CD14-positive monocyte (primary cell): ENCODE measurements around the gene MAP3K19. TPM values are rescaled to one million over a fixed set of nuclear protein-coding genes. Genes with fewer than 3 reads are reported as not detected.

Experiments used
- DNase-seq, 3 donors: peaks; one replicate each; pipeline ENCODE4 v3.0.0-alpha.2; 2011 to 2022
- H2AFZ ChIP-seq: 2 replicates; pipeline ENCODE4 v1.6.0; 2012; ENCODE audit warnings: mild to moderate bottlenecking, low read depth, low read length, inconsistent platforms; ENCODE audit not compliant: insufficient read depth, poor library complexity, severe bottlenecking
- H3K27ac ChIP-seq, 2 donors: 1 replicate in 1 of 2; 2 replicates in 1 of 2; pipeline ENCODE4 v1.5.1; 2012 to 2013; ENCODE audit warnings: low read length in 2 of 2, control low read depth in 1 of 2, inconsistent platforms in 1 of 2, low read depth in 1 of 2, mild to moderate bottlenecking in 1 of 2
- H3K27me3 ChIP-seq, 2 donors: one replicate each; pipeline versions ENCODE4 v1.6.0 to v1.6.1; 2011 to 2013; ENCODE audit warnings: low read length in 2 of 2; ENCODE audit not compliant: control insufficient read depth in 2 of 2, insufficient read depth in 2 of 2
- H3K36me3 ChIP-seq, 2 donors: replicated peaks in 1 of 2; 1 replicate in 1 of 2; 2 replicates in 1 of 2; pipeline versions ENCODE4 v1.5.1 to v1.6.1; 2012 to 2013; ENCODE audit warnings: low read length in 2 of 2, control low read depth in 1 of 2, inconsistent platforms in 1 of 2, mild to moderate bottlenecking in 1 of 2; ENCODE audit not compliant: insufficient read depth in 2 of 2, control insufficient read depth in 1 of 2
- H3K4me1 ChIP-seq, 2 donors: 1 replicate in 1 of 2; 2 replicates in 1 of 2; pipeline versions ENCODE4 v1.5.1 to v1.6.1; 2012 to 2013; ENCODE audit warnings: low read length in 2 of 2, control low read depth in 1 of 2, inconsistent platforms in 1 of 2, mild to moderate bottlenecking in 1 of 2, moderate library complexity in 1 of 2; ENCODE audit not compliant: insufficient read depth in 2 of 2, control insufficient read depth in 1 of 2
- H3K4me2 ChIP-seq: replicated peaks from 2 replicates; pipeline ENCODE3; 2012; ENCODE audit warnings: low read length, moderate library complexity, mild to moderate bottlenecking; ENCODE audit not compliant: poor library complexity, severe bottlenecking; ENCODE audit errors: extremely low read depth
- H3K4me3 ChIP-seq, 3 experiments: fragments of 200-600 bp in 1 of 3; sonication (generic) in 1 of 3; replicated peaks in 1 of 3; 1 replicate in 2 of 3; 2 replicates in 1 of 3; pipeline ENCODE4 v1.5.1; 2011 to 2013; ENCODE audit warnings: low read length in 3 of 3, mild to moderate bottlenecking in 3 of 3, control low read depth in 2 of 3, low read depth in 2 of 3, inconsistent platforms in 1 of 3, moderate library complexity in 1 of 3
- H3K79me2 ChIP-seq: 2 replicates; pipeline ENCODE4 v1.6.0; 2012; ENCODE audit warnings: mild to moderate bottlenecking, control low read depth, inconsistent platforms, low read length, moderate library complexity; ENCODE audit not compliant: insufficient read depth
- H3K9ac ChIP-seq: 2 replicates; pipeline ENCODE4 v1.6.0; 2017; ENCODE audit warnings: low read length, mild to moderate bottlenecking; ENCODE audit not compliant: insufficient read depth, poor library complexity, severe bottlenecking
- H3K9me3 ChIP-seq, 2 donors: replicated peaks in 1 of 2; 1 replicate in 1 of 2; 2 replicates in 1 of 2; pipeline versions ENCODE4 v1.5.1 to v1.6.1; 2012 to 2013; ENCODE audit warnings: low read length in 2 of 2, control low read depth in 1 of 2; ENCODE audit not compliant: control insufficient read depth in 1 of 2, insufficient read depth in 1 of 2
- H4K20me1 ChIP-seq: 2 replicates; pipeline ENCODE4 v1.6.0; 2012; ENCODE audit warnings: mild to moderate bottlenecking, low read length, control low read depth, moderate library complexity; ENCODE audit not compliant: insufficient read depth
- H3K27ac Mint-ChIP-seq, 7 donors: one replicate each; pipeline ENCODE4 v1.8.0; 2020; ENCODE audit warnings: mild to moderate bottlenecking in 7 of 7, mixed read lengths in 7 of 7, moderate library complexity in 6 of 7, inconsistent platforms in 2 of 7
- H3K27me3 Mint-ChIP-seq, 3 donors: one replicate each; pipeline ENCODE4 v1.8.0; 2021 to 2022; ENCODE audit warnings: low read depth in 3 of 3, mild to moderate bottlenecking in 3 of 3, mixed read lengths in 3 of 3, moderate library complexity in 3 of 3, inconsistent platforms in 1 of 3
- H3K36me3 Mint-ChIP-seq, 2 donors: one replicate each; pipeline ENCODE4 v1.8.0; 2020; ENCODE audit warnings: mixed read lengths in 2 of 2, inconsistent platforms in 1 of 2, mild to moderate bottlenecking in 1 of 2
- H3K4me1 Mint-ChIP-seq: one replicate; pipeline ENCODE4 v1.8.0; 2020; ENCODE audit warnings: mild to moderate bottlenecking, mixed read lengths
- H3K4me3 Mint-ChIP-seq, 2 donors: one replicate each; pipeline ENCODE4 v1.8.0; 2020; ENCODE audit warnings: mild to moderate bottlenecking in 2 of 2, mixed read lengths in 2 of 2, moderate library complexity in 1 of 2
- H3K9me3 Mint-ChIP-seq, 7 donors: one replicate each; pipeline ENCODE4 v1.8.0; 2020 to 2022; ENCODE audit warnings: mixed read lengths in 7 of 7, mild to moderate bottlenecking in 6 of 7, moderate library complexity in 6 of 7, inconsistent platforms in 2 of 7
- WGBS: methylation state at CpG from one replicate; pipeline ENCODE4 v1.1.5; 2013; ENCODE audit warnings: missing lambda C conversion rate; ENCODE audit not compliant: insufficient coverage; 5-methylcytosine and 5-hydroxymethylcytosine counted together
- intact Hi-C, 2 donors: fragments of 100-400 bp; cut with micrococcal nuclease; formaldehyde crosslinking; loops; one replicate each; pipeline versions ENCODE4 v1.15.0 to v1.15.1; 2023
- polyA plus RNA-seq, 3 donors: library from polyadenylated mRNA; depleted of rRNA in 1 of 3; unstranded in 2 of 3; stranded (reverse) in 1 of 3; fragments of 300-500 nt in 2 of 3; fragments of >200 nt in 1 of 3; fragmentation: Illumina TruSeq in 2 of 3; gene quantifications; 1 replicate in 2 of 3; 2 replicates in 1 of 3; pipeline ENCODE4 v1.2.3, GENCODE V29; 2012 to 2021
- TF ChIP-seq, protein P1 (sequence below): fragments of 200-600 bp; IDR thresholded peaks from one replicate; pipeline ENCODE4 v1.8.0; 2022; ENCODE audit warnings: antibody characterized with exemption, mild to moderate bottlenecking

Gene MAP3K19
- polyA plus RNA-seq, 3 donors, result not detected

DNA sequence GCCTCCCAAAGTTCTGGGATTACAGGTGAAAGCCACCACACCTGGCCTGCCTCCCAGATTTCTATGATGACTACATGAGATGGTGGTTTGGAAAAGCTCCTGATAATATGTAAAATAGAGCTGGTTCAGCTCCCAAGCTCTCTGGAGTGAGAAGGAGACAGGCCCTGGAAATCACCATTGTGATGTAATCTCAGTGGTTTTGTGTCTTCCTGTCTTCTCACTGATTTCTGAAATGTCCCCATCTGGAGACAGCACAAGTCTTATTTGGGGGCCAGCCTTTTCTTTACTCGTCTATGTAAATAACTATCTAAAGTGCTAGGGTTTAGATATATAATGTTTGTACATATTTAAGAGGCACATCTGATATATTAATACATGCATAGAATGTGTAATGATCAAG, 64.6 kb downstream of the MAP3K19 start:
- Histone ChIP-seq H3K9me3 (peaks cover 0 to 4% of the 10 kb centered on the region in 2 donors), H2AFZ (peak overlapping the region; percentile 36), H3K4me1 (peaks cover 0 to 6% of the 10 kb centered on the region in 2 donors), H3K27ac (no peak overlapping the region), H3K4me3 (no peak overlapping the region), H3K79me2 (no peaks in the 10 kb centered on the region), H3K27me3 (no peaks in the 10 kb centered on the region), H4K20me1 (no peaks in the 10 kb centered on the region), H3K9ac (no peak overlapping the region), H3K36me3 (no peaks in the 10 kb centered on the region), H3K4me2 (no peak overlapping the region)
- Mint-ChIP-seq H3K36me3 (no peaks in the 10 kb centered on the region), H3K27me3 (no peaks in the 10 kb centered on the region), H3K4me3 (no peak overlapping the region), H3K27ac (no peak overlapping the region), H3K4me1 (peaks cover 9% of the 10 kb centered on the region), H3K9me3 (peaks cover 0 to 8% (median 3%) of the 10 kb centered on the region in 7 donors)
- intact Hi-C loops, result no loop called here
- no peak for DNase-seq
- TF ChIP-seq, protein P1, sequence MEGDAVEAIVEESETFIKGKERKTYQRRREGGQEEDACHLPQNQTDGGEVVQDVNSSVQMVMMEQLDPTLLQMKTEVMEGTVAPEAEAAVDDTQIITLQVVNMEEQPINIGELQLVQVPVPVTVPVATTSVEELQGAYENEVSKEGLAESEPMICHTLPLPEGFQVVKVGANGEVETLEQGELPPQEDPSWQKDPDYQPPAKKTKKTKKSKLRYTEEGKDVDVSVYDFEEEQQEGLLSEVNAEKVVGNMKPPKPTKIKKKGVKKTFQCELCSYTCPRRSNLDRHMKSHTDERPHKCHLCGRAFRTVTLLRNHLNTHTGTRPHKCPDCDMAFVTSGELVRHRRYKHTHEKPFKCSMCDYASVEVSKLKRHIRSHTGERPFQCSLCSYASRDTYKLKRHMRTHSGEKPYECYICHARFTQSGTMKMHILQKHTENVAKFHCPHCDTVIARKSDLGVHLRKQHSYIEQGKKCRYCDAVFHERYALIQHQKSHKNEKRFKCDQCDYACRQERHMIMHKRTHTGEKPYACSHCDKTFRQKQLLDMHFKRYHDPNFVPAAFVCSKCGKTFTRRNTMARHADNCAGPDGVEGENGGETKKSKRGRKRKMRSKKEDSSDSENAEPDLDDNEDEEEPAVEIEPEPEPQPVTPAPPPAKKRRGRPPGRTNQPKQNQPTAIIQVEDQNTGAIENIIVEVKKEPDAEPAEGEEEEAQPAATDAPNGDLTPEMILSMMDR, result no peak
- no CpG with 5 or more reads among the region's 1 CpG for WGBS

DNA sequence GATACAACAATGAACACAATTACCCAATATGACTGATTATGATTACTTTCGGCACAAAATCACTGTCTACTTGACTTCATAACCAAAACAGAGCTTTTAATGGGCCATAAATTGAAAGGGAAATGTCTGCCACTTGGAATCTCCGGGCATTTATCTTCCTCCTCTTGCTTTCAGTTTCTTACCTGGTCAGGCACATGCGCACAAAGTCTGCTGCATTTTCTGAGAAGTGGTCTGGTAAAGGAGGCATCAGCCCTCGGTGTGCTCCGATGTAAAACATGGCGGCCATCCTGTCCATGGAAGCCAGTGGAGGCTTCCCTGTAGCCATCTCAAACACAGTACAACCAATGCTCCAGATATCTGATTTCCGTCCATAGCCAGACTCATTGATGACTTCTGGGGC, 66.6 kb downstream of the MAP3K19 start:
- no peak overlapping the region for H3K4me3 Mint-ChIP-seq
- peaks cover 13% of the 10 kb centered on the region for H3K4me1 Mint-ChIP-seq
- peaks cover 0 to 6% of the 10 kb centered on the region in 2 donors for H3K4me1 ChIP-seq
- H3K27me3 Mint-ChIP-seq, result no peaks in the 10 kb centered on the region
- H3K27ac Mint-ChIP-seq, result no peak overlapping the region
- H3K4me2 ChIP-seq, result no peak overlapping the region
- WGBS, result 96% methylated on average over 4 of the region's 7 CpGs
- H3K36me3 ChIP-seq, result no peaks in the 10 kb centered on the region
- H4K20me1 ChIP-seq, result no peaks in the 10 kb centered on the region
- TF ChIP-seq, protein P1, result no peak
- H3K9me3 Mint-ChIP-seq, result peaks cover 0 to 8% (median 3%) of the 10 kb centered on the region in 7 donors
- no peak overlapping the region for H2AFZ ChIP-seq
- no peaks in the 10 kb centered on the region for H3K27me3 ChIP-seq
- peaks cover 0 to 4% of the 10 kb centered on the region in 2 donors for H3K9me3 ChIP-seq
- intact Hi-C loops, result no loop called here
- H3K36me3 Mint-ChIP-seq, result no peaks in the 10 kb centered on the region
- no peak for DNase-seq
- H3K79me2 ChIP-seq, result no peaks in the 10 kb centered on the region
- no peak overlapping the region for H3K9ac ChIP-seq
- H3K27ac ChIP-seq, result no peak overlapping the region
- no peak overlapping the region for H3K4me3 ChIP-seq
